Tongue (tissue), 2 donors: ENCODE measurements around the gene RPL5. TPM values are rescaled to one million over a fixed set of nuclear protein-coding genes. Genes with fewer than 3 reads are reported as not detected.
"Not testable (repeated sequence)": the region's sequence is repeated elsewhere in the genome, so short reads cannot be mapped to it uniquely, and the experiment has no call there.

Experiments used
- DNase-seq: peaks from one replicate; pipeline ENCODE4 v3.0.0-alpha.2; 2015
- total RNA-seq: library from RNA; depleted of rRNA; stranded (reverse); fragments of >200 nt; gene quantifications from one replicate; pipeline ENCODE4 v1.2.3, GENCODE V29; 2014

RPL5 gene
- 1,593 TPM for total RNA-seq

DNA sequence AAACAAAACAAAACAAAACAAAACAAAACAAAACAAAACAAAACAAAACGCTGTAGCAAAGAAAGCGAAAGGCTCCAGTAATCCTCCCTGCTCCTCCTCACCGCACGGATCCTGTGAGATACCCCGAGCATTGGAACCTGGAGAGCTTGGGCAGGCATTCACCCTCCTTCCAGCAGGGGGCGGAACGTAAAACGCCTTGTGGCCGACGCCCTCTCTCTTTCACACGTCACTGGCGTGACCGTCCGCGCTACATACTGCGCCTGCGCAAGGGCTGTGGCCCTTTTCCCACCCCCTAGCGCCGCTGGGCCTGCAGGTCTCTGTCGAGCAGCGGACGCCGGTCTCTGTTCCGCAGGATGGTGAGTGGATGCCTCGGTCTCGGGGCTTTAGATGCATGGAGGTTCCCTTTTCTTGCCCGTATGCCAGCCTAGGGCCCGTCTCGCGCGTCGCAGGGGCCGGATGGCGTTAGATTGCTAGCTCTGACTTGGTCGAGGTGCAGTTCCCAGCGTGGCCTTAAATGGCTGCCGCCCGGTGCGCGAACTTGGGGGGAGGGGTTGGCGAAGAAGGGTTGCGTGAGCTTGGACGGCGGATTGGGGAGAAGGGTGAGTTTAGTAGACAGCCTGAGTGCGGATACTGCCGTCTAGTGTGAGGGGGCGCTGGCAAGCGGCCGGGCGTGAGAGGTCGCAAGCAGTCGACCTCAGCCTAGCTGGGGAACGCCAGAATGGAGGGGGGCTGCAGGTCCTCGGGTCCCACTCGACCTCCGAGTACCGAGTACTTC, at the start of gene RPL5:
Gene RPL5 (plus strand): TSS at position 279 of the 775 bp plus-strand sequence. CDS start 75 bp downstream, at position 354.
- DNase-seq = peak; percentile 99

DNA sequence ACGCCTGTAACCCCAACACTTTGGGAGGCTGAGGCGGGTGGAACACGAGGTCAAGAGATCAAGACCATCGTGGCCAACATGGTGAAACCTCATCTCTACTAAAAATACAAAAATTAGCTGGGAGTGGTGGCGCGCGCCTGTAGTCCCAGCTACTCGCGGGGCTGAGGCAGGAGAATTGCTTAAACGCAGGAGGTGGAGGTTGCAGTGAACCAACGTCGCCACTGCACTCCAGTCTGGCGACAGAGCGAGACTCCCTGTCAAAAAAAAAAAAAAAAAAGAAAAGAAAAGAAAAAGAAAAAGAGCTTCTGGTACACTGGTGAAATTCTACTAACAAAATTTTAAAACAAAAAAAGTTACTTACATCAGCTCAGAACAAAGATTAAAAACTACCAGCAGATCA, 48.3 kb upstream of the RPL5 start:
- DNase-seq = not testable (repeated sequence)

- DNase-seq = peak; percentile 75
Measured at GRCh38 chr1:92784021-92784638, 47.7 kb upstream of the RPL5 start.

- peak; percentile 98 for DNase-seq
Measured at GRCh38 chr1:92784639-92785500, 47.0 kb upstream of the RPL5 start, which contains the start of gene EVI5. EVI5 (minus strand) TSS chr1:92785108; CDS start chr1:92736546, 48,562 bp downstream.

DNA sequence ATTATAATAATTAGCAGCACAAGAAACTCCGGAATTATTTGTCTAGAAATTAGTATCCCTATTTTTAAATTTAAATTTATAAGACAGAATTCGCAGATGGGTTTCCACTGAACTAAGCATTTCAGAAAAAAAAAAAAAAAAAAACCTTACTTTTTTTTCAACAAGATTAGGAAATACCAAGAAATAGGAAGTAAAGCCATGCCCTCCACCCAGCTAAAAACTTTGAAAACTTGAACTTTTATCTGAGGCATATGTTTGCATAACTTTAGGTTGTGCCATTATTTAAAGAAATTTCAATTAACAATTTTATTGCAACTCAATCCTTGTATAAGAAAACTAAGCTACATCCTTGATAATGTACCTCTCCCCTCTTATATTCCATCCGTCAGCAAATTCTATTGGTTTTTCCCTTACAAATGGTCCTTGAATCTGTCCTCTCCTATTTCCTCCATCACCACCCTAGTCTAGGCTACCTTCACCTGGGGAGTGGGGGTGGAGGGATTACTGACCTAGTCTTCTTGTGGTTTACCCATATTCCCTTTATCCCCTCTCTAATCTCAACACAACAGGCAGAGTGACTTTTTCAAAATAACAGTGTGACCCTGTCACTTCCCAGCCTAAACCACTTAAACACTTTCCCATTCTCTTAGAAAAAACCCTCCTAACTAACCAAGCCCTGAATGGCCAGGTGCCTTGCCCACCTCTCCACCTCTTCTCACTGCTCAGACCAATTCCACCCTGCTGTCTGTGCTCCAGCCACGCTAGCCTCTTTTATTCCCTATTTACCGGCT, 45.5 kb upstream of the RPL5 start:
- no peak for DNase-seq

GRCh38 chr1:92790081-92790480, 41.8 kb upstream of the RPL5 start:
- DNase-seq = no peak

DNA sequence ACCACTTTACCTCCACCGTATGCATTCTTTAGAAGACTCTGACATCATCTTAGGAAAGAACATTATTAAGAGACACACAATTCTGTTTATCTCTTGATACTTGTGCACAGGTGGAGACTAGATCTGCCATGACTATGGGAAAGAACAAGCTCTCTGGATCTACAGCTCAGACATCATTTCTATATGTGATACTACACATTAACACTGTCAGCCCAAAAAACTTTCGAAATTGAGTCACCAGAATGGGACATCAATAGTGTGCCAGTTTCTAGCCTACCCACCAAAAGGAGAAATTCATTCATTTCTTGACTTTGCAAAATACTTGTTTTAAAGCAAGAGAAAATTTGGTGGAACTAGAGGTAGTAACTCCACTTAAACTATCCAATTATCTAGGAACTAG, 41.0 kb upstream of the RPL5 start:
- no peak for DNase-seq

DNA sequence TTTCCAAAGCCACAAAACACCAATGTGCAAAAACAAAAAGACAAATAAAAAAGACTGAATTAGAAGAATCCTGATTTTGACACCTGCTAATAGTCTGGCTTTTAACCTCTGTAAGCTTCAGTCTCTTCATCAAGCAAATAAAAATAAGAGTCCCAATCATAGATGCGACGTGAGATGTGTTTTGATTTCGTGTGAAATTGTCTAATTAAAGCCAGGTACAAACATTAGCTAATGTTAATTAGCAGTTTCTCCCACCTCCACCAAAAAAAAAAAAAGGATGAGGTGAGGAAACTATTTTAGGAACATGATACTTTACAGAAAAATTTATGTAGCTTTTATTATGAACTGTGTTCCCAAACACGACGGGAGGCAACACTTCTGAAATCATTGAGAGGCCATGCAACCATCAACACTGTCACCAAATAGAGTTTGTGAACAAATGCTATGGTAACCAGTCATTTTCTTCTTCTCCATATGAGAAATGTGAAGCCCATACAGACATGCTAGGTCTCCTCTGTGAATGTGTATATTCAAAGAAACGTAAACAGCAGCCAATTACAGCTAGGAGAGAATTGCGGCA, 40.3 kb upstream of the RPL5 start:
- no peak for DNase-seq

- no peak for DNase-seq
Measured at GRCh38 chr1:92792340-92792782, 39.5 kb upstream of the RPL5 start.

DNA sequence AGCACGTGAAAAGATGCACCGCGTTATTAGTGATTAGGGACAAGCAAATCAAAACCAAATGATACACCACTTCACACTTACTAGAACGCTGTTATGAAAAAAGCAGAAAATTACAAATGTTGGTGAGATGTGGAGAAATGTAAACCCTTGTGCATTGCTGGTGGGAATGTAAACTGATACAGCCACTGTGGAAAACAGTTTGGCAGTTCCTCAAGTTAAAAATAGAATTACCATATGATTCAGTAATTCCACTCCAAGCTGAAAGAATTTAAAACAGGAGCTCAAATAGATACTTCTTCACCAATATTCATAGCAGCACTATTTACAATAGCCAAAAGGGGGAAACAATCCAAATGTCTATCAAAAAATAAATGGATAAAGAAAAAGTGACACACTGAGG, 36.7 kb upstream of the RPL5 start:
- peak; percentile 17 for DNase-seq

GRCh38 chr1:92797297-92797696, 34.5 kb upstream of the RPL5 start:
- DNase-seq = no peak

DNA sequence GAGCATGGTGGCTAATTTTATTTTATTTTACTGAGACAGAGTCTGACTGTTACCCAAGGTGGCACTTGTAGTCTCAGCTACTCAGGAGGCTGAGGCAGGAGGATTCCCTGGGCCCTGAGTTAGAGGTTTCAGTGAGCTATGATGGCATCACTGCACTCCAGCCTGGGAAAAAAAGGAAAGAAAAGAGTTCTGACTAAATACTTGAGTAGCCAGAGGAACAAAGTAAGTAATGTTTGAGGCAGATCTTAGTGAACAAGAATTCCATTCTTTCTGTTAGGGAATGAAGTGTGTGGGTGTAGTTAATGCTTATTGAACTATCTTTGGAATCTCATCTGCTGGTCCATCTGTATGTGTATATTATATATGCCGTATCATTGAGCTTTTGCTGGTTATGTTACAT, 33.9 kb upstream of the RPL5 start:
- DNase-seq = no peak

DNA sequence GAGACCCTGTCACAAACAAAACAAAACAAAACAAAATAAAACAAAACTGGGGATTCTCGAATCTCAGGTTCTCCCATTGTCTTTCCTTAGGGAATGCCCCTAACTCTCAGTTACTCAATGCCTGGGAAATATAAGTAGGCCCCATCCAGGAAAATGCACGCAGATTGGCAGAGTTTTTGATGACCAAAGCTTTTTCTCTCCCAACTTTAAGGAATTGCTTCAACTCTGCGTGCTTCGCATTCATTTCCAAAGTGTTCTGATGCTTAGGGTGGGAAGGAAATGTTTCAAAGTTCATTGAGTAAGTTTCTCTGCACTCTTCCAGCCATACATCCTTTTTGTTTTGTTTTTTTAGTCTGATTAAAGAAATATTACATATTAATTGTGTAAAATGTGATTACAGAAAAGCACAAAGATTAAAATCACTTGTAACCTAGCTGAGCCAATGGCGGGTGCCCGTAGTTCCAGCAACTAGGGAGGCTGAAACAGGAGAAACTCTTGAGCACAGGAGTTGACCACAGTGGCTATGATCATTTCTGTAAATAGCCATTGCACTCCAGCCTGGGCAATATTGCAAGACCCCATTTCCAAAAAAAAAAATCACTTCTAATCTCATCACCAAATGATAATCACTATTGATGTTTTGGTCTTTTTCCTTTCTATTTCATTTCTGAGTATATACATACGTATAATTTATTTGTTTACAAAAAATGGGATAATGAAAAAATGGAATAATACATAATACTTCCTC, 28.5 kb upstream of the RPL5 start:
- DNase-seq = no peak

DNA sequence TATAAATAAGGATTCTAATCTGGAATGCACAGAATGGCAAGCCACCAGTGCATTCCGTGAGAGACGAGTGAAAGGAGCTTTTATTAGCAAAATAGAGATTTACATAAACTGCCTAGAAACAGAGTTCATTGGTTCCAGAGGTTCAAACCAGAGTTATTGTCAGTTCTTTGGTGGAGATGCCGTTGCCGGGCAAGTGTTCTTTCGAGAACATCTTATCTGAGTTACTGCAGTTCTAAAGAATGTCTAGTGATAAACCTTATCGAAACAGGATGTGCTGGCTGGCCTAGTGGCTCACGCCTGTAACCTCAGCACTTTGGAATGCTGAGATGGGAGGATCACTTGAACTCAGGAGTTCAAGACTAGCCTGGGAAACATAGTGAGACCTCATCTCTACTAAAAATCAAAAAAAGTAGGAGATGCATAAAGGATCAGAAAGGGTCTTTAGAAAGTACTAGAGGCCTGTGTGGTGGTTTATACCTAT, 27.1 kb upstream of the RPL5 start:
- DNase-seq = peak; percentile 37

DNA sequence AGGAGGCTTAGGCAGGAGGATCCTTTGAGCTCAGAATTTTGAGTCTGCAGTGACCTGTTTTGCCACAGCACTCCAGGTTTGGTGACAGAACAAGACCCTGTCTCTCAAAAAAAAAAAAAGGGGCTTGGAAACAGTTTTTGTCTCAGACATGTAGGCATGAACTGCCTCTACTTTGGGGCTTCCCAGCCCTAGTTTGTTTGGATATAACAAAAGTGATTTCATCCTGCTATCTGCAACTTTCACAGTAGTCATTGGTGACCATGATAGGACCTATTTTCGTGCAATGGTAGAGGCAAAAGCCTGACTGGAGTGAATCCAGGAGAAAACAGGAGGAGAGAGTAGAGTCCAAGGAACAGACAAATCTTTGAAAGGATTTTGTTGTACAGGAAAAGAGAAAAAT, 26.6 kb upstream of the RPL5 start:
- DNase-seq = no peak

DNA sequence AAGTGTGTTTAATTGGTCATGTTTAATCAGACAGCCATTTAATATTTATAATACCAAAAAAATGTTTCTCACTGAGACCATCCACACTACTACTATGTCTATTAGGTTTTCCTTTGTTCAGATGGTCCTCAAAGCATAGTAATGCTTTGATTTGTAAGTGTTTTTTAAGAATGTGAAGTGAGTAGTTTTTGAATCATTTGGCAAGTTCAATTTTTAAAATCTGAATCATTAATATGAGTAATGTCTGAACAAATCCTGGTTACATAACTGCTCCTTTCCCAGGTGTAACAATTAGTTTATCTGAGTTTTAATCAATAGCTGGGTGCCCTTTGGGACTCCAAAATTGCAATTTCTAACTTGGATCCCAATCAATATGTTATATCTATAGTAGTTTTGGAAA, 23.5 kb upstream of the RPL5 start:
- DNase-seq = no peak

- DNase-seq = no peak
Measured at GRCh38 chr1:92816732-92817131, 15.1 kb upstream of the RPL5 start.

- no peak for DNase-seq
Measured at GRCh38 chr1:92817137-92817697, 14.6 kb upstream of the RPL5 start.

GRCh38 chr1:92817986-92818764, 13.7 kb upstream of the RPL5 start:
- no peak for DNase-seq

GRCh38 chr1:92820024-92820423, 11.8 kb upstream of the RPL5 start:
- DNase-seq = no peak
